Brain microvascular endothelial cell (primary cell): ENCODE measurements around the gene RYR2.

Experiments
- DNase-seq: peaks from one replicate; pipeline ENCODE4 v3.0.0-alpha.2; 2020
- H3K27ac ChIP-seq: fragments of 250-450 bp; sonication (Bioruptor Pico); 2 replicates; pipeline ENCODE4 v1.5.1; 2020; ENCODE audit warnings: mild to moderate bottlenecking, moderate library complexity
- H3K27me3 ChIP-seq: fragments of 250-450 bp; sonication (Bioruptor Pico); replicated peaks from 2 replicates; pipeline ENCODE4 v1.5.1; 2020; ENCODE audit warnings: mild to moderate bottlenecking
- H3K36me3 ChIP-seq: fragments of 250-450 bp; sonication (Bioruptor Pico); replicated peaks from 2 replicates; pipeline ENCODE4 v1.5.1; 2020; ENCODE audit warnings: mild to moderate bottlenecking
- H3K4me3 ChIP-seq: 2 replicates; pipeline ENCODE4 v1.5.1; 2011; ENCODE audit warnings: low read depth, mild to moderate bottlenecking, control low read depth, low read length, moderate library complexity
- CTCF ChIP-seq: IDR thresholded peaks from 2 replicates; pipeline ENCODE4 v1.5.1; 2011; ENCODE audit warnings: low read depth, mild to moderate bottlenecking, moderate library complexity, low read length, control low read depth, inconsistent platforms; ENCODE audit errors: missing control alignments
- in situ Hi-C: cut with HindIII; loops from 2 replicates; pipeline ENCODE4 v1.10.0; 2017; ENCODE audit warnings: low sequenced_read_pairs, low pct_ligation_motif_present

Gene RYR2

GRCh38 chr1:237681210-237681609 is 639.2 kb downstream of the RYR2 start:
- Histone ChIP-seq H3K36me3 (no peaks in the 10 kb centered on the region), H3K27me3 (no peaks in the 10 kb centered on the region), H3K4me3 (no peak overlapping the region), H3K27ac (no peak overlapping the region)
- no peak for TF ChIP-seq CTCF
- DNase-seq: no peak
- in situ Hi-C loops: no loop called here

- Histone ChIP-seq H3K27ac (no peak overlapping the region), H3K4me3 (no peak overlapping the region), H3K27me3 (no peaks in the 10 kb centered on the region), H3K36me3 (no peaks in the 10 kb centered on the region)
- peak; percentile 52 for DNase-seq
- in situ Hi-C loops: no loop called here
- no peak for TF ChIP-seq CTCF
These were observed 642.3 kb downstream of the RYR2 start for GRCh38 chr1:237684236-237684635.

- peak; percentile 33 for DNase-seq
- Histone ChIP-seq H3K27me3 (no peaks in the 10 kb centered on the region), H3K27ac (no peak overlapping the region), H3K36me3 (no peaks in the 10 kb centered on the region), H3K4me3 (no peak overlapping the region)
- no peak for TF ChIP-seq CTCF
- in situ Hi-C loops: no loop called here
These were observed 643.6 kb downstream of the RYR2 start for GRCh38 chr1:237685551-237685950.

- Histone ChIP-seq H3K36me3 (no peaks in the 10 kb centered on the region), H3K27me3 (no peaks in the 10 kb centered on the region), H3K4me3 (no peak overlapping the region), H3K27ac (no peak overlapping the region)
- DNase-seq: no peak
- TF ChIP-seq CTCF: no peak
- in situ Hi-C loops: no loop called here
These were observed 645.8 kb downstream of the RYR2 start for GRCh38 chr1:237687804-237688203.

- H3K36me3 ChIP-seq: no peaks in the 10 kb centered on the region
- no peak for TF ChIP-seq CTCF
- in situ Hi-C loops: no loop called here
- no peaks in the 10 kb centered on the region for H3K27me3 ChIP-seq
- no peak for DNase-seq
- H3K4me3 ChIP-seq: no peak overlapping the region
- no peak overlapping the region for H3K27ac ChIP-seq
These were observed 648.7 kb downstream of the RYR2 start for GRCh38 chr1:237690656-237691055.

- H3K4me3 ChIP-seq: no peak overlapping the region
- H3K27ac ChIP-seq: no peak overlapping the region
- H3K36me3 ChIP-seq: no peaks in the 10 kb centered on the region
- in situ Hi-C loops: no loop called here
- no peak for TF ChIP-seq CTCF
- no peaks in the 10 kb centered on the region for H3K27me3 ChIP-seq
- DNase-seq: no peak
These were observed 650.3 kb downstream of the RYR2 start for GRCh38 chr1:237692255-237692654.
